ENCODE results near the gene INSR. TPM values are rescaled to one million over a fixed set of nuclear protein-coding genes. Genes with fewer than 3 reads are reported as not detected.

The INSR gene
- 11.1 and 15.7 TPM in 2 replicates for total RNA-seq

DNA sequence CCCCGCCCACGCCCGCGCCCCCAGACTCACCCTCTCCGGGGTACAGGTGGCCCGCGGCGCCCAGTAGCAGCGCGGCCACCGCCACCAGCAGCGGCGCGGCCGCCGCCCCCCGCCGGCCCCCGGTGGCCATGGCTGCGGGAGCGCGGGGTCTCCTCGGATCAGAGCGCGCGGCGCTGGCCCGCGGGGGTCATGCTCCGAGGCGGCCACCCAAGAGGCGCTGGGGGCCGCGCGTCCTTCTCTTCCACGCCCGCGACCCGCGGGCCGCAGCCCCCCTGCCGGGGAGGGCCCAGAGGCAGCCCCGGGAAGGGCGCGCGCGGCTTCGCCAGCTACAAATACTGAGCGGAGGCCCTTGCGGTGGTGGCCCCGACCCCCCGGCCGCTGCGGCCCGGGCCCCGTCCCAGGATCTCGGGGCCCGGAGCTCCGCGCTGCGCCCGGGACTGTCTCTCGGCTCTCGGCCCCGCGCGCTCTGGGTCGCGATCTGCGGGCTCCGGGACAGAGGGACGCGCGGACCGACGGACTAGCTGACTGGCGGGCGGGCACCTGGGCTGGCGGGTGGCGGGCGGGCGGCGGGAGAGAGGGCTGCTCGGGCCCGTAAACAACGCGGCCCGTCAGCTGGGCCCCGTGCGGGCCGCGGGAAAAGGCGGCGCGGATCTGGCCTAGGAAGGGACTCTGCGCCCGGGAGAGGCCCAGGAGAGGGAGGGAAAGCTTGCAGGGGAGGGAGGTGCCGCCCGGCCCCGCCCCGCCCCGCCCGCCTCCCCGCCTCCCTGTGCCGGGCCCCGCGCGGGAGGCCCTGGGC, at the start of gene INSR:
INSR (minus strand) TSS at position 653 of the 796 bp plus-strand sequence; CDS start at position 130, 523 bp downstream.

GRCh38 chr19:7069042-7069903, 224.9 kb downstream of the INSR start, which contains the start of gene ZNF557:
Gene ZNF557, plus strand, starts transcription at chr19:7069703. Its CDS starts 5,372 bp downstream, at chr19:7075075.

Other genes with a start within 250 kb of the INSR start
- not detected in 2 replicates for gene MBD3L2, start 245.1 kb downstream of the INSR start, total RNA-seq
- not detected in 2 replicates for gene MBD3L3, start 235.7 kb downstream of the INSR start, total RNA-seq
- gene ZNF557, start 224.7 kb downstream of the INSR start, total RNA-seq: 13.1 and 24.1 TPM in 2 replicates
- gene ARHGEF18, start 54.5 kb upstream of the INSR start, total RNA-seq: 36.2 and 61.7 TPM in 2 replicates
- gene PEX11G, start 194.6 kb upstream of the INSR start, total RNA-seq: 1.5 and 3.3 TPM in 2 replicates
- gene ZNF358, start 221.7 kb upstream of the INSR start, total RNA-seq: 11.9 and 21.5 TPM in 2 replicates
- gene MCOLN1, start 228.2 kb upstream of the INSR start, total RNA-seq: 4.3 and 5.6 TPM in 2 replicates
- gene PNPLA6, start 241.3 kb upstream of the INSR start, total RNA-seq: 83.7 and 132 TPM in 2 replicates

Data from smooth muscle cell of the umbilical artery (primary cell).